Dermis microvascular lymphatic vessel endothelial cell (primary cell): ENCODE data around the gene FNDC5. TPM values are rescaled to one million over a fixed set of nuclear protein-coding genes. Genes with fewer than 3 reads are reported as not detected.

ENCODE experiments used
- DNase-seq, 2 donors: peaks; one replicate each; pipeline versions ENCODE4 v3.0.0 to v3.0.0-alpha.2; 2010; ENCODE audit warnings: low read depth in 2 of 2
- total RNA-seq: library from RNA; depleted of rRNA; stranded (reverse); fragments of >200 nt; gene quantifications from 2 replicates; pipeline ENCODE4 v1.2.1, GENCODE V29; 2014

Gene FNDC5
- total RNA-seq, 1 donor from 2014 or later: 0.51 TPM

DNA sequence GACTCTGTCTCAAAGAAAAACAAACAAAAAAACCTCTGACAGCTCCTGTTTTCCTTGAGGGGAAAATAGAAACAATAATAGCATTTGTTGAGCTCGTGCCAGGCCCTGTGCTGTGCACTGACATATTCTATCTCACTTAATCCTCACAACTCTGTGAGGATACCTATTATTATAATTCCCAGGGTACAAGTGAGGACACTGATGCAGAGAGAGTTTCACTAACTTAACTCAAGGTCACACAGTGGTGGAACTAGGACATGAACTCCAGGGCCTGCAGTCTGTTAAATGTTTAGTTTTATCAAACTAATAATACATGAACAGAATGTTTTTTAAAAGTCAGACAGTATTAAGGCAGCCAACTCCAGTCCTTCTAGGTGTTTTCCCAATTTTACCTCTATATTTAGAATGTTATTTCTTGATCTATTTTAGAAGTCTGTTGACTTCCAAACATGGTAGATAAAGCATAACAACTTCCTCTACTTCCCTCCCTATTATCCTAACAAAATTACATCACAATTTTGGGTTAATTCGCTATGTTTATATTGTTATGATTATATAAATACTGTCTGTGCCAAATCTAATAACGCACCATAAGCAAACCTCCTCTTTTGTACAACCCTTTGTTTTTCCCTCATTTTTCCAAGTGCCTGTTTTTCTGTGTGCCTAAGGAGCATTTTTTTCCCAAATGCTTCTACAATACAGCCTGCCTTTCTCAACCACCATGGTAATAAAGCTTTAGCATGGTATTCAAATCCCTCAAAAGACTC is 4.9 kb downstream of the FNDC5 start:
- DNase-seq: no peak

DNA sequence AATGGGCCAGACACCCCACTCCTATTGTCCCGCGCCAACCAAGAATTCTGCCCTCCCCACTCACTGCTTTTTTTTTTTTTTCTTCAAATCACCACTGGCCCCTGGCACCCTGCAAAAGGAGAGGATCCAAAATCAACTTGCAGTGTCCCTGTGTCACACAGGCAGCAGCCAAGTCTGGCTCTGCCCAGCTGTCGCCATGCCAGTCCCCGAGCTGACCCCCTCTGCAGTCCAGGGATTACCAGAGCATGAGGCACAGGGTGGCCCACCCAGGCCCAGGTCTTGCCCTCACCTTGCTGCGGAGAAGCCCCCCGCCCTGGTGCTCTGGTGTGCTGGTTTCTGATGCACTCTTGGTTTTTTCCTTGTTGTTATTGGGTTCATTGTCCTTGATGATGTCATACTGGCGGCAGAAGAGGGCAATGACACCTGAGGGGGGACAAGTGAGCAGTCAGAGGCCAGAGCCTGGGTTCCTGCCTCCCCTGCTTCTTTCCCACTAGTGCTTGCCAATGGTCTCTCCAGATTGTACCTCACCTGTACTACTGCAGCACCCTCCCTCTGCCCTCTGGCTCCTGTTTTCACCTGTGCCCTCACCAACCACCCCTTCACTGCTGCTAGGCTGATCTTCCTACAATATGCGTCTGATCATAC is 6.2 kb downstream of the FNDC5 start:
- no peak for DNase-seq

DNA sequence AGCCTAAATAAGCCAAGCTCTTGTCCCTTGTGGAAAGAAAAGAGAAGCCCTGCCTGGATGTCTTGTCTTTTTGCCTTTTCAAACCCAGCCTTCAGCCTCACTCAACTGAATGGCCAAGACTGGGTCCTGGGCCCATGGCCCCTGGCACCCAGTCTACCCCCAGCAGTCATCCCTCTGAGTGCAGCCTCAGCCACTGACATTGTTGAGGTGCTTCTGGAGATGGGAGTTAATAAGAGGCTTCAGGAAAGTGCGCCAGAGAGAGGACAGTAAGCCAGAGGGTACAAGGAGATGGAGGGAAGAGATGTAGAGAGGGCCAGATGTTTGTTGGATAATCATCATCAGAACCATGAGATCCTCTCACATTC is 6.8 kb downstream of the FNDC5 start:
- DNase-seq: no peak

DNA sequence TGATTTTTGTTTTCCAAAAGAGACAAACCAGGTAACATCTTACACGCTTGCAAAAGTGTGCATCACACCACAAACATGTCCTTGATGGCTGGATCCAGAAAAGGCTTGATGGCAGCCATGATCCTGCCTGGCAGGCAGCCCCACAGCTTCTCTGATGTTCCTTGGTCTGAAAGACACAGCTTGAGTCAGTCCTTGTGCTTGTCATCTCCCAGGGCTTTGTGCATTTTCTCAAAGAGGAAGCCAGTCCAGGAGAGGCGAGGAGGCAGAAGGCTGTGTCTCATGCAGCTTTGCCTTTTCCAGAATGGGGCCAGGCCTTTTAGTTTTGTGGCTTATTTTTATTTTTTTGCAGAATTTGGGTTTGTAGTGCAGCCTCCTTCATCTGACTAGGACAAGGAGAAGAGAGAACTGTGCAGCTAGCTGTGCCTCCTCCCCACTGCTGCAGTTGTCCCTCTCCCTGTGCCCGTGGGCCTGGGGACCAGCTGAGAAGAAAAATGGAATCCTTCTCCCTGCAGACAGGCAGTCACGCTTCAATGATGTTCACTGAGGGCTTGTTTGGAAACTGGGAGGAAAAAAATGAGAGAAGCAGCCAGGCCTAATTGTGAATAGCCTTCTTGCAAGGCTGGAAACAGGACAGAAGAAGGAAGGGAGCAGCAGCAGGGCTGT is 7.4 kb downstream of the FNDC5 start:
- DNase-seq: no peak

DNA sequence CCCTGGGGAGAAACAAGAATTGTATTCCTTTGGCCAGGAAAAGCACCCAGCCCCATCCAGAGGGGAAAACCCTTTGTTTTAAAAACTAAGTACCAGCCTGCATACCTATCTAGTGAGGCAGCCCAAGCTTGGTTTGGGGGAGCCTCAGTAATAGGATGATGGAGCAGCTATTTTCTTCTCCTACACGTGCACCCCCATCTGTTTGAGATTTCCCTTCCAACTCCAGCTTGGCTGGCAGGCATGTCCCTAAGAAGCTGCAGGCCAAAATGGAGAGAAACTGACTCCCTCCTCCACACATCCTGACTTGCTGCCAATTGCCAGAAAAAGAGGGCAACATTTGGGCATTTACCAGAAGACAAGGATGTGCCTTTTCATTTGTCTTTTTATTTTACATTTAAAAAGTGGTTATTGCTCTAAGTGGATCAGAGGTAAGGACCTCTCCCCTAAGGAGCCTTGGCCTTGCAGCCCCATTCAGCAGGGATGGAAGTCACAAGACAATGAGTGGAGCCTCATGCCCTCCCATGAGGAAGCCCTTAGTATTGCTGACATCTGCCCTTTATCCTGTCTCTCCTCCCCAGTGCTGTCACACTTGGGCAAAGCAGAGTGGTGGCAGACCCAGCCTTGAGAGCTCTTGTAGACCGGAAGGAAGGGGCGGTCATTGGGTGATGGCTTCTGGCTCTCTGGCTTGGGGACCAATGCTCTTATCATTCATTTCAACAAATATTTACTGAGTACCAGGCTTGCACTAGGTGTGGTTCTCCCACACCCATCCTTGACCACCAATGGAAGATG is 8.6 kb downstream of the FNDC5 start:
- DNase-seq: no peak

DNA sequence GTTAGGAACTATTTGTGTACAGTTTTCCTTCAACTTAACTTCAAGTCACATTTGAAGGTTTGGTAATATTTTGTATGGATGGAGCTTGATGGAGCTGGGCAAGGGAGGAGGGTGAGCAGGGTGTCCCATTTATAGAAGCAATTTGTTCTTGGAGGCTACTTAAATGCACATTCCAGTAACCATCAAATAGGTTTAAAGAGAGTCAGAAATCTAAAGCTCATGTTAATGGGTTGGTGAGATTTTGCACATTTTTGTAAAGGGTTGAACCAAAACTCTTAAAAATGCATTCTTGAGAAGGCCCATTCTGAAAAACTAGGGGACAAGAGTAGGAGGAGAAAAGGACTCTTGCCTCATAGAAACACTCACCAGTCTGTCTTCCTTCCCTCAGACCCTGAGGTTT is 10.1 kb downstream of the FNDC5 start:
- DNase-seq: no peak

DNA sequence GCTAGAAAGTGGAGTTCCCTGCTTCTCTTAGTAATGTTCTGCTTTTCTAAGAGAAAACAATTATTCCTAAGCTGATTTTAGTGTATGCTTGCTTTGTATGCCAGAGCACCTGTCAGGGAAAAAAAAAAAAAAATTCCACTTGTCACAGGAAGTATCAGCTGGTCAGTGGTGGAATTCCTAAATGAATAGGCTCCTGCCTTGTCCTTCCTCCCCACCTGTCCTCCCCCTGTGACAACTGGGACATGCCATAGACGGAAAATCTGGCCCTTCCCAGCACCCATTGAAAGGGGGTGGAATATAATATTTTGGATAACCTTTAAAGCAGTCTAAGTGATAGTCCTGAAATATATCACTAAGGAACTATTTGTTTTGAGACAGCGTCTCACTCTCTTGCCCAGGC is 10.8 kb downstream of the FNDC5 start:
- peak in 1 of 2 donors; percentile 44 for DNase-seq

DNA sequence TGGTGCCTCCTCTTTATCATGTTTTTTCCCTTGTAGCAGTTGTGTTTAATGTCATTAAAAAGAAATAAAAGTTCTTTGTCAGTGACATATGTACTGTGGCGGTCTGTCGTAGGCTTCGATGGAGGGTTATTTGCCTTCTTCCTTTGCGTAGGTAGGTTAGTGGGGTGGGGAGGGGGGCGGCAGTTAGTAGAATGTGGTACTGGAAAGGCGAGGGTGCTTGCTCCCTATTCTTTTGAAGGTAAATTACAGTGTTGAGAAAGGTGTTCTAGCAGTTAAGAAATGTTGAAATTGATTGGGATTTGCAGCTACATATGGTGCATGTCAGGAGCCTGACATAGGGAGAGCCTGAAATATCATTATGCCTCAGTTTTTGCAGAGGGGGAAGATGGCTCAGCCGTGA is 11.9 kb downstream of the FNDC5 start:
- no peak for DNase-seq

DNA sequence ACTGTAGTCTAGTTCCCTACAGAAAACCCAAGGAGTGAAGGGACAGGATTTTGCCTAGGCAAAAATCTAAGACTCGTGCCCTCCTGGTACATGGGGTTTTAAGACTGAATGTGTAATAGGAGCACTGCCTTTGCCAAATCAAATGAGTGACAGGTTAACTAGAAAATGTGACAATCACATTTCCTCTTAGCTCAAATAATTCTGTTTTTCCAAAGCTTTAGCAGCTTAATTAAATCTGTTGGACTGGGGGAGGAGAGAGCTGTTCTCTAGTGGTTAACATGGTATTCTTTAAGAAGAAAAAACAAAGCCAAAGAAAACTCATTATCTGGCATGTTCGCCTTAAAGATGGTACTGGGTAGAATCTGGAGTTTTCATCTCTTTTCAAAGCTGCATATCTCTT is 12.6 kb downstream of the FNDC5 start:
- no peak for DNase-seq

DNA sequence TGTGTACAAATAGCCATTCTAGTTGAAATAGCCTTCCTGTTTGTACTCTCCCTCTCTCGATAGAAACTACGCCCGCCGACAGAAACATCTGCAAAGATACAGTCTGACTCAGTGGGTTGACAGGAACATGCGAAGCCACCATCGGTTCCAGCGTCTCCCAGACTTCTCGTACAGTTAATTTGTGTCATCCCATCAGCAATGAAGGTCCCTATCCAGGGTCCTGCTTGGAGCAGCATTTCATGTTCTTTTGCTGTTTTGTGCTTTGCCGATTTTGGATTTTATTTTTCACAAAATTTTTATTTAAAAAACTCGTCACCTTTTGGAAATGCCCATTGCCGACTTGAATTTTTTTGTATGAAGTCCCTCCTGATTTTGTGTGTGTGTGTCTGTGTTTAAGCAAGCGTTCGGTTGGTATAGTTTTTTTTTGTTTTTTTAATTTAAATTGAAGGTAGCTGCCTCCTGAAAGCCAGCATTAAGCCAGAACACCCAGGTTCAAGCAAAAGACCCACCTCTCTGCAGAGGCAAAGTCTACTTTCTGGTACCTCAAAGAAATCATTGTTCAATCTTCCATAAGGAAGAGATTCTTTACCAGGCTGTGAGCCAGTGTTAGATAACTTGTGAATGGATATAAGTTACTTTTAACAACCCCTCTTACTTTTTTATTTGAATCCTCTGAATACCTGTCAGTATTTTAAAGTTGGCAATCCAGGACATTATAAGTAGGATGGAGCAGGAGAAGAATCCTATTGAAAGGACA is 14.7 kb downstream of the FNDC5 start:
- no peak for DNase-seq

DNA sequence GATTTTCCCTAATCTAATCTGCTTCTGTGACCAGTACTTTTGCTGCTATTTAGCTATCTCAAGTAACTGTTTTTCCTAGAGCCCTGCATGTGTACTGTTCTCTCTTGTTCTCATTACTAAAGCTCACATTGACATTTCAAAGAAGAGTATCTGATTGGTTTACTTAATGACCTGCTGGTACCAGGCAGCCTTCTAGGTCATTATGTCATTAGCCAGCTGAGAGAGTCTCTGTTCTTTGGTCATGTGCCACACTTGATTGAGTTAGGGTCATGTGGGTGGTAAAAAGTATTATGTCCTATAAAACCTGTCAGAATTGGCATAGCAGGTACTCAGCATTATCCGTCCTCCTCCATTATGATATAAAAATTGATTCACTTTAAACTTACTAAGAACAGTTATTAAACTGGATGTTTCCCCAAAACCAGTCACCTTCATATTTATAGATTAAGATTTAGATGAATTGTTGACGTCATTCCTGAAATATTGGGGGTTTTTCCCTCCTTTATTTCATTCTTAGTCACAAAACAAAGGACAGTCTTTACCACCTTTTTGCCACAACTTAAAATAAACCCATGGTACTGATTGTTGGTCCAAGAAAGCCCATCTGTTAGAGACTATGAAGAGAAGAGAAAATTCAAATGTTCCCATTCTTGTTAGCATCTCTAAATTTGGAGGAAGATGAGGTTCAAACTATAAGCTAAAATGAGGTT is 22.2 kb downstream of the FNDC5 start:
- DNase-seq: no peak

DNA sequence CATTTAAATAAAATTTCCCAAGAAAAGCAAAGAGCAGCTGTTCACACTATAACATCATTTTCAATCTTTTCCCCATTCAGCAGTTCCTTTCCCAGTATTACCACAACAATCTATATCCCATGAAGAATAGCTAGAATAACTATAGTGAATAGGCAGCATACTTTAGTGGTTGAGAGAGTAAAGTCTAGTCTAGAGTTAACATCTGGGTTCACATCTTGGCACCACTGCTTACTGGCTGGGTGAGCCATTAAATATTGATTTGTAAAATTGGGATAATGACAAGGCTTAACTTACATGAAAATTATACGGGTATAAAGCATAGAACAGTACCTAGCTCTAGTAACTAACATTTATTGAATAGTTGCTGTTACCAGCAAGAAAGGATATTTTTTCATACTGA is 38.8 kb downstream of the FNDC5 start:
- DNase-seq: no peak

DNA sequence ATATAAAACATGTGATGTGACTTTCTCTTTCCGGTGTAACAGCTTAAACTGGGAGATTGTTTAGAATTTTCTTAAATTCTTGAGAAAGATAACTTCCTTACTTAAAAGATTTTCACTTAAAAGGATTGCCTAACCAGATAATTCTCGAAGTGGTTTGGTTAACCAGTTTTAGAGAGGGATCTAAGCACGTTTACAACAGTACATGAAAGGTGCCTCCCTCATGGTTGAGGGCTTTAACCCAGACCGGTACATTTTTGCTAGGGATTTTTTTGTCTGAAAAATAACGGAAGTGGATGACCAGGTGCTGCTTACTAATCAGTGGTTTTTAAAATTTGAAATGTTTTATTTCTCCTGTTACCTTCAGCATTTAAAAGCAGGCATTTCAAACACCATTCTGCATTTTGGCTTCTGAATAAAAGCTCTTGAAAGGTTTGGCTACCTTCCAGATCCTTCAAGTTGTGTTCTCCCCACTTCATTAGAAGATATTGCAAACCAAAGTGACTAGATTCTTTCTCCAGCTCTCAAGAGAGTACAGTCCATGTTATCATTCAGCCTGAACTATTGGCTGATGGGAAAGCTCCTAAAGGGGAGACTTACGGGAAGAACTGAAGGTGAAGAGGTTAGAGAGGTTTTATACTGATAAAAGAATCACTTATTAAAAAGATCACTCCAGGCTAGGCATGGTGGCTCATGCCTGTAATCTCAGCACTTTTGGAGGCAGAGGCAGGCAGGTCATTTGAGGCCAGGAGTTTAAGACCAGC is 40.4 kb downstream of the FNDC5 start:
- DNase-seq: no peak

DNA sequence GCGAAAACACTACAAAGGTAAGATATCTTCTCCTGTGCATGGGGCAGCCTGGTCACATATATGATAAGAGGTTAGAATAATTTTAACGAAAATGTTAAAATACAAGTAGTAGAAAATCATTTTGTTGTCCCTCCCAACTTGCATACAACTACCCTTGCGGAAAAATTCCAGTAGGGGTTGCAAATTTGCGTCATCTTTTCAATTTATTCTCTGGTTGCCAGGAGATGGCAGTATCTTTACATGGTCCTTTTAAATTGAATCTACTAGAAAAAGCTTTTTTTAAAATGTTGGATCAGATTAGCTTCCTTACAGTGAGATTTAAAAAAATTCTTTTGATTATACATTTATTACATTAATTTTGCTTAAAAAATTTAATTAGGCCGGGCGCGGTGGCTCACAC is 42.4 kb downstream of the FNDC5 start:
- DNase-seq: peak; percentile 10 to 27

DNA sequence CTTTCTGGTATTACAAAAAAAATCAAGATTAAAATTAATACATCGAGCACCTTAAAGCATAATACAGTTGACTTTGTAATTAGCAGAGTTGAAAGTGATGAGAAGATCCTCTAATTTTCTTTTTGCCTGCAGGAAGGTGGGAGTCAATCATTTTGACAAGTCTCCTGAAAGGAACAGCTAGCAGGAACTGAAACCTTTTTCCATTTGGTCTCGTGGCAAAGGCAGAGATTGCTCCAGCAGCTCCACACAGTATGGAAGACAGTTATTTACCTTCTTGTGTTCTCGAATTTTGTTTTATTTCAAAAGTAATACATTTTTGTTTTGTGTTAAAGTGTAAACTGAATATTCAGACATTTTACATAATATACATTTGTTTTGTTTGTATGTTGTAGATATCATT is 45.5 kb downstream of the FNDC5 start:
- no peak for DNase-seq

DNA sequence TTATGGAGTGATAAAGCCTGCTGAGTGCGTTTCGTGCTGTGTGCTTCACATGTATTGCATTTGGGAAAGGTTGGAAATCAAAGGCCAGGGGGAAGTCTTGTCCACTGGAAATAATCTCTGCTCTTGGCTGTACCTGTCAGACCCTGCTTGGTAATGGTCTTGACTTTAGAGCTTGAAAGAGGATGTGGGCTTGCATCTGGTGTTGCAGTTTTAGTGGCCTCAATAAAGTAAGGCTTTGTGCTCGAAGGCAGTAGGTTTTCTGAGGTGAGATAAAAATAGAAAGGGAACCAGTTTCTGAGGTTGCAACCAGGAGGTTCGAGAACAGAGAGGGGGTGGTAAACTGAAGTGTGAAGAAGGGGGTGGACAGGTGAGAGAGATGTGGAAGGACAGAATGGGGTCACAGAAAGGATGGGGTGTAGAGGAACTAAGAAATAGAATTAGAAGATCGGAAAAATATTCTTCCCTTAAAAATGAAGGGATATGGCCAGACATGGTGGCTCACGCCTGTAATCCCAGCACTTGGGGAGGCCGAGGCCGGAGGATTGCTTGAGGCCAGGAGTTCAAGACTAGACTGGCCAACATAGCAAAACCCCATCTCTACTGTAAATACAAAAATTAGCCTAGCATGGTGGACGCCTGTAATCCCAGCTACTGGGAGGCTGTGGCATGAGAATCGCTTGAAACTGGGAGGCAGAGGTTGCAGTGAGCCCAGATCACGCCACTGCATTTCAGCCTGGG is 51.7 kb downstream of the FNDC5 start:
- DNase-seq: no peak

DNA sequence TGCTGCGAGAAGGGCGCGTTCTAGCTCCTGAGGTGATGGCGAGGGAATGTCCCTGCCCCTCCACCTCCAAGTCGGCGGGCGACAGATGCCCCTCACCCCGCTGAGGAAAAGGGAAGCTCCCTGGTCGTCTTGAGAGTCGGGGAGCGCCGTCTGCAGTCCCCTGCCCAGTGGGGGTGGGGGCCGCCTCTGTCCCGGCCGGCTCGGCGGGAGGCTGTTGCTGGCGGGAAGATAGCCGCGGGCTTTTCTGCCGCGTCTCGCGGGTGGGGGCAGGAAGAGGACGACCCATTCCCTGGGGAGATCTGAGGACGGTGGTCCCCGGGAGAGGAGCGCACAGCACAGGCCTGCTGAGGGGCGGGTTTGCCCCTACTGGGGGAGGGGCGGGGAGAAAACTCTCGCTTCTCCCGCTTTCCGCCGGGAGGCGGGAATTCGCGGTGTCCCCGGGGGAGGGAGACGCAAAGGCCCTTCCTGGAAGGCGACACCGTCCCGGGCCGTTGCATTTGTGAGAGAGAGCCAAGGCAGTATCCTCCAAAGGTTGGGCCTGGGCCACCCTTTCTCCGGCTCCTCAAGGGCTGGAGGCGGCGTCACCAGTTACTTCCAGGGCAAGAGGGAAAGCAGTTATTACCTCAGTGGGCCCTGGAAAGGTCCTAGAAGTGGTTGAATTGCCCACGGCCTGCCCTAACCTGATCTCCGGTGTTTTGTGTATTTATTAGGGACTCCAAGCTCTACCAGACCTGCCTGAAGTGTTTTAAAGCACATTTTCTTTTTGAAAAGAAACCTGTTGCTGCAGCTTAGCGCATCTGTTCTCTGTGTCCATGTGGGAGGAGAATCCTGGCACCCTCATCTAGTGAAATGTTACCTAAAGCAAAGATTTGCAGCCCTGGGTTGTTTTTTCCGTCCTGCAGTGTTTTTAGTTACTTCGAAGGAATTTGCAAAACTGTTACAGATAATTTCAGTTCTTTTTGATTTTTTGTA is 52.6 kb downstream of the FNDC5 start:
- DNase-seq: peak; percentile 18 to 62
